ENCODE results near the gene SNX3. TPM values are rescaled to one million over a fixed set of nuclear protein-coding genes. Genes with fewer than 3 reads are reported as not detected.

Gene SNX3
- total RNA-seq, 1 donor from 2014 or later: 93.1 TPM

DNA sequence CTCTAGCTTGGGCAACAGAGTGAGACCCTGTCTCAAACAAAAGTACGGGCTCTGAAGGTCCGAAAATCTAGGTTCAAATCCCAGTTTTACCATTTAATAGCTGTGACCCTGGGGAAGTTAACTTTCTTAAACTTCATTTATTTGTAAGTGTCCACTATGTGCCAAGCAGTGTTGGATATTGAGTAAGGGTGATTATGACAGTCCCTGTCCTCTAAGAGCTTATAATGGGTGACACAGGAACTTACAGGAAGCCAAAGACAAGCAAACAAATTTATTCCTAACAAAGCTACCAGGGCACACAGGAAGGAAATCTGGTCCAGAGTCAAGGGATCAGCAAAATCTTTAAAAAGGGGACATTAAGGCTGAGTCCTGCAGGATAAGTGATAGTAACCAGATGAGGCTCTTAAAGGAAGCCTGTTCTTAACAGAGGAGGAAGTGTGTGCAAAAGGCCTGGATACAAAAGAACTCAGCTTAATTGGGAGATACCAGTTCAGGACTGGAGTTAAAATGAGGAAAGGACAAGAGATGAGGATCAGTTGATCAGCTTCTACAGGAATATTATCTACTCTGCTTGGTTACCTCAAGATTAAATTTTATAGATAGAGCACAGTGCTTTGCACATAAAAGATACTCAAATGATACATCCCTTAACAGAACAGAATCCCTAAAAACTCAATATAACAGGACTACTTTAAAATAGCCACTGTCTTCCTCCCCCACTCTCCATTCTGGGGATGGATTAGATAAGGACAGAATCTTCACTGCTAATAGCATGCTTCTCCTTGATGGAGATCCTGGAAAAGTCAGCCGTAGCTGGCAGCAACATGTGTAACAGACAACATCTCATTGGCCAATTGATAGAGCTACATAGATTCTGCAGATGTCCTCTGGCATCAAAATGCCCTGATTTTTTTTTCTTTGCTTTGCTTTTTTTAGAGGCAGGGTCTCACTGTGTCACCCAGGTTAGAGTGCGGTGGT lies 6.1 kb downstream of the SNX3 start:
- DNase-seq (ENCODE audit: extremely low spot score, unreplicated experiment): no peak
- peaks cover 31% of the 10 kb centered on the region for H3K4me1 Mint-ChIP-seq (ENCODE audit: unreplicated experiment)
- H3K36me3 Mint-ChIP-seq: peaks cover 32% of the 10 kb centered on the region
- TF ChIP-seq, protein P1, sequence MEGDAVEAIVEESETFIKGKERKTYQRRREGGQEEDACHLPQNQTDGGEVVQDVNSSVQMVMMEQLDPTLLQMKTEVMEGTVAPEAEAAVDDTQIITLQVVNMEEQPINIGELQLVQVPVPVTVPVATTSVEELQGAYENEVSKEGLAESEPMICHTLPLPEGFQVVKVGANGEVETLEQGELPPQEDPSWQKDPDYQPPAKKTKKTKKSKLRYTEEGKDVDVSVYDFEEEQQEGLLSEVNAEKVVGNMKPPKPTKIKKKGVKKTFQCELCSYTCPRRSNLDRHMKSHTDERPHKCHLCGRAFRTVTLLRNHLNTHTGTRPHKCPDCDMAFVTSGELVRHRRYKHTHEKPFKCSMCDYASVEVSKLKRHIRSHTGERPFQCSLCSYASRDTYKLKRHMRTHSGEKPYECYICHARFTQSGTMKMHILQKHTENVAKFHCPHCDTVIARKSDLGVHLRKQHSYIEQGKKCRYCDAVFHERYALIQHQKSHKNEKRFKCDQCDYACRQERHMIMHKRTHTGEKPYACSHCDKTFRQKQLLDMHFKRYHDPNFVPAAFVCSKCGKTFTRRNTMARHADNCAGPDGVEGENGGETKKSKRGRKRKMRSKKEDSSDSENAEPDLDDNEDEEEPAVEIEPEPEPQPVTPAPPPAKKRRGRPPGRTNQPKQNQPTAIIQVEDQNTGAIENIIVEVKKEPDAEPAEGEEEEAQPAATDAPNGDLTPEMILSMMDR (conservative IDR thresholded peaks at IDR 0.05): no peak
- H3K4me3 Mint-ChIP-seq: no peak overlapping the region
- H3K27me3 Mint-ChIP-seq: no peaks in the 10 kb centered on the region
- peak overlapping the region; percentile 57 for H3K27ac Mint-ChIP-seq
- no peaks in the 10 kb centered on the region for H3K9me3 Mint-ChIP-seq

DNA sequence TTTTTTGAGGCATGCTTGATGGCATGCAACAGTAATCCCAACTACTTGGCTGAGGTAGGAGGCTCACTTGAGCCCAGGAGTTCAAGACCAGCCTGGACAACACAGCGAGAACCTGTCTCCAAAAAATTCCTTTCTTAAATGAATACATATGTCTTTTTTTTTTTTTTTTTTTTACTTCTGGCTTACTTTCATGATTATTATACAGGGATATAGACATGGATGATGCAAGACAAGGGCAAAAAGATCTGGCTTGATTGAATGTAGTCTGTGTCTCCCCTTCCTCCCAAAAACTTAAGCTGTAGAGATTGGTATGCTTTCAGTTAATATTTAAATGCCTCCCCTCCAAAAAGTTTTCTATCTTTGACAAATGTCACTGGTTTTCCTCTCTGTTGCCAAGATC lies 7.6 kb downstream of the SNX3 start:
- no peak overlapping the region for H3K4me3 Mint-ChIP-seq
- peaks cover 33% of the 10 kb centered on the region for H3K36me3 Mint-ChIP-seq
- TF ChIP-seq, protein P1 (conservative IDR thresholded peaks at IDR 0.05): no peak
- no peaks in the 10 kb centered on the region for H3K27me3 Mint-ChIP-seq
- peaks cover 33% of the 10 kb centered on the region for H3K4me1 Mint-ChIP-seq (ENCODE audit: unreplicated experiment)
- no peak overlapping the region for H3K27ac Mint-ChIP-seq
- DNase-seq (ENCODE audit: extremely low spot score, unreplicated experiment): no peak
- H3K9me3 Mint-ChIP-seq: no peaks in the 10 kb centered on the region

GRCh38 chr6:108252055-108252454 lies 8.8 kb downstream of the SNX3 start:
- Mint-ChIP-seq H3K9me3 (no peaks in the 10 kb centered on the region), H3K4me3 (no peak overlapping the region), H3K27me3 (no peaks in the 10 kb centered on the region), H3K27ac (no peak overlapping the region), H3K36me3 (peaks cover 36% of the 10 kb centered on the region), H3K4me1 (ENCODE audit: unreplicated experiment) (peaks cover 36% of the 10 kb centered on the region)
- DNase-seq (ENCODE audit: extremely low spot score, unreplicated experiment): no peak
- TF ChIP-seq, protein P1 (conservative IDR thresholded peaks at IDR 0.05): no peak

DNA sequence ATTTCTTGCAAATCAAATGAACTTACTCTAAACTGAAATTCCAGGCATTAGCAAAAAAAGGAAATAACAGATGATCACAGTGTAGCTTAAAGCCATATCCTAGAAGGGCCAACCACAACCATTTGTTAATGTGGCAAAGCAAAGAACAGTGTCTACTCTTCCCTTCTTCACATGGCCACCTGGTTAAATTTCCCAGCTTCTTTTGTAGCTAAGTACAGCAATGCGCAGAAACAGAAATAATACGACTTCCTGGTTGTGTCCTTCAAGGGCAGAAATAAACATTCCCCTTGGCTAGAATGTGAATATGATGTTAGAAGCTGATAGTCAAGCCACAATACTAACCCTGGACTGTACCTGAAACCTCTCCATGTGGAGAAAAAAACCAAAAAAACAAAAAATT lies 9.6 kb downstream of the SNX3 start:
- TF ChIP-seq, protein P1 (conservative IDR thresholded peaks at IDR 0.05): no peak
- Mint-ChIP-seq H3K27ac (no peak overlapping the region), H3K4me1 (ENCODE audit: unreplicated experiment) (peaks cover 30% of the 10 kb centered on the region), H3K36me3 (peaks cover 36% of the 10 kb centered on the region), H3K27me3 (no peaks in the 10 kb centered on the region), H3K4me3 (no peak overlapping the region), H3K9me3 (no peaks in the 10 kb centered on the region)
- DNase-seq (ENCODE audit: extremely low spot score, unreplicated experiment): no peak

DNA sequence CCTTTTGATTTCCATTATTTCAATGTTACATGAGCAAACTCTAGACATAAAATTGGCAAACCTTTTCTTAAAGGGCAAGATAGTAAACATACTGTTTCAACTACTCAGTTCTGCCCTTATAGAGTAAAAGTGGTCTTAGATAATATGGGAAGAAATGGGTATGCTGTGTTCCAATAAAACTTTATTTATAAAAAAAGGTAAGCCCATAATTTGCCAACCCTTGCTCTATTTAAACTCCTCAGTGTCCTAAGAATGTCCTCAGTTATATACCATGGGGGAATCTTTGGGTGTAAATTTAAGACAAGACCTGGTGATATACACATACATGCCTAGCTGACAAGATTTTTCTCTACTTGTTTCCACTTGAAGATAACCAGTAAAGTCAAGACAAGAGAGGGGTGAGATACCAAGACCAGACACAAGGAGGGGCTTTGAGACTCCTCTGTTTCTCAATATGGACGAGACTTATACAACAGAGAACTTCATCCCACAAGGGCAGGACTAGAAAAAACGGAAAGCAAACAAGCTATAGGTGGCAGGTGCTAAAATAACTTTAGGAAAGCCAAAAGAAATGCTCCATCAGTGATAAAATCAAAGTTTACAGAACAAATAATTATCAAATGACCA lies 10.5 kb downstream of the SNX3 start:
- H3K27me3 Mint-ChIP-seq: no peaks in the 10 kb centered on the region
- no peak overlapping the region for H3K27ac Mint-ChIP-seq
- no peak overlapping the region for H3K4me3 Mint-ChIP-seq
- TF ChIP-seq, protein P1 (conservative IDR thresholded peaks at IDR 0.05): peak; percentile 58
- H3K9me3 Mint-ChIP-seq: no peaks in the 10 kb centered on the region
- DNase-seq (ENCODE audit: extremely low spot score, unreplicated experiment): no peak
- H3K4me1 Mint-ChIP-seq (ENCODE audit: unreplicated experiment): peaks cover 30% of the 10 kb centered on the region
- peaks cover 42% of the 10 kb centered on the region for H3K36me3 Mint-ChIP-seq
